Measurements from ENCODE around the gene SACM1L. TPM values are rescaled to one million over a fixed set of nuclear protein-coding genes. Genes with fewer than 3 reads are reported as not detected.

SACM1L gene
- total and polyA plus RNA-seq, 7 experiments from 2014 or later: 21.1 to 93.8 (median 69.6) TPM

- H3K36me3 Mint-ChIP-seq: no peaks in the 10 kb centered on the region
- ChIA-PET CTCF (interaction anchor here (0.5 kb wide), 1 partner anchor 260 kb away, joined by 4 read pairs; no protein-coding TSS in a partner anchor), POLR2A (no interaction called here)
These were observed 82.1 kb downstream of the SACM1L start for GRCh38 chr3:45771166-45771775.

DNA sequence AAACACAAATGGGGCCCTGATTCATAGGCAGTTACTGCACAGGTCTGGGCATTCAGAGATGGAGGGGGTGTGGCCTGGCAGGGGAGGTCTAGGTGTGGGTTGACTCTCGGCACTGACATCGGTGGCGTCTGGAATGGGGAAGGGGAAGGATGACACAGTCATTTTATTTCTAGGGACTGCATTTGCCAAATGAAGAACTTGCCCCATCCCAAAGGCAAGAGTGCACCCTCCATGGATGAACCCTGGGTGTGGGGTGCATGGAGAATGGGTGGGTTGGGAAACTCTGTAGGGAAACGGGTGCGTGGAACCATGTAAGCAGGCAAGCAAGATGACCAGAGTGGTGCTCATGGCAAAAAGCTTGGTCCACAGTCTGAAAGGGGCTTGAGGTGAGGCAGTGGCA, 82.6 kb downstream of the SACM1L start:
- Mint-ChIP-seq H3K4me3 (no peak overlapping the region), H3K4me1 (peaks cover 10 to 17% (median 12%) of the 10 kb centered on the region in 7 donors), H3K9me3 (peaks cover 0 to 9% (median 0%) of the 10 kb centered on the region in 11 donors), H3K27me3 (peaks cover 0 to 59% (median 0%) of the 10 kb centered on the region in 5 donors), H3K36me3 (no peaks in the 10 kb centered on the region), H3K27ac (no peak overlapping the region)
- no peak overlapping the region for H3K27ac ChIP-seq (ENCODE audit: low read depth, low read length)
- no peaks in the 10 kb centered on the region for H3K27me3 ChIP-seq (ENCODE audit: control insufficient read depth in 2 of 2, insufficient read depth in 2 of 2, low read length in 2 of 2)
- no peak overlapping the region for H3K4me3 ChIP-seq (ENCODE audit: low read length)
- ATAC-seq: no peak
- no peak for DNase-seq
- H3K9me3 ChIP-seq (ENCODE audit: control insufficient read depth in 2 of 3, low read length in 3 of 3): no peaks in the 10 kb centered on the region
- peaks cover 3% of the 10 kb centered on the region in 2 donors for H3K4me1 ChIP-seq (ENCODE audit: control insufficient read depth in 2 of 2, insufficient read depth in 2 of 2, low read length in 2 of 2)
- ChIA-PET CTCF (no interaction called here), POLR2A (no interaction called here)
- no peaks in the 10 kb centered on the region for H3K36me3 ChIP-seq (ENCODE audit: control insufficient read depth in 2 of 3, insufficient read depth in 3 of 3, low read length in 3 of 3)
- intact Hi-C loops (cut with micrococcal nuclease): no loop called here

More at GRCh38 chr3:45771166-45771775, 82.1 kb downstream of the SACM1L start:
- H3K27me3 Mint-ChIP-seq: peaks cover 0 to 64% (median 0%) of the 10 kb centered on the region in 5 donors
- H3K4me3 Mint-ChIP-seq: no peak overlapping the region
- no peak overlapping the region for H3K27ac ChIP-seq (ENCODE audit: low read depth, low read length)
- peaks cover 3% of the 10 kb centered on the region in 2 donors for H3K4me1 ChIP-seq (ENCODE audit: control insufficient read depth in 2 of 2, insufficient read depth in 2 of 2, low read length in 2 of 2)
- no peaks in the 10 kb centered on the region for H3K9me3 ChIP-seq (ENCODE audit: control insufficient read depth in 2 of 3, low read length in 3 of 3)
- intact Hi-C loops (cut with micrococcal nuclease): no loop called here
- peaks cover 0 to 9% (median 0%) of the 10 kb centered on the region in 11 donors for H3K9me3 Mint-ChIP-seq
- DNase-seq: no peak
- no peaks in the 10 kb centered on the region for H3K36me3 ChIP-seq (ENCODE audit: control insufficient read depth in 2 of 3, insufficient read depth in 3 of 3, low read length in 3 of 3)
- H3K4me1 Mint-ChIP-seq: peaks cover 10 to 17% (median 12%) of the 10 kb centered on the region in 7 donors
- ATAC-seq: no peak
- no peaks in the 10 kb centered on the region for H3K27me3 ChIP-seq (ENCODE audit: control insufficient read depth in 2 of 2, insufficient read depth in 2 of 2, low read length in 2 of 2)
- no peak overlapping the region for H3K4me3 ChIP-seq (ENCODE audit: low read length)
- H3K27ac Mint-ChIP-seq: no peak overlapping the region

DNA sequence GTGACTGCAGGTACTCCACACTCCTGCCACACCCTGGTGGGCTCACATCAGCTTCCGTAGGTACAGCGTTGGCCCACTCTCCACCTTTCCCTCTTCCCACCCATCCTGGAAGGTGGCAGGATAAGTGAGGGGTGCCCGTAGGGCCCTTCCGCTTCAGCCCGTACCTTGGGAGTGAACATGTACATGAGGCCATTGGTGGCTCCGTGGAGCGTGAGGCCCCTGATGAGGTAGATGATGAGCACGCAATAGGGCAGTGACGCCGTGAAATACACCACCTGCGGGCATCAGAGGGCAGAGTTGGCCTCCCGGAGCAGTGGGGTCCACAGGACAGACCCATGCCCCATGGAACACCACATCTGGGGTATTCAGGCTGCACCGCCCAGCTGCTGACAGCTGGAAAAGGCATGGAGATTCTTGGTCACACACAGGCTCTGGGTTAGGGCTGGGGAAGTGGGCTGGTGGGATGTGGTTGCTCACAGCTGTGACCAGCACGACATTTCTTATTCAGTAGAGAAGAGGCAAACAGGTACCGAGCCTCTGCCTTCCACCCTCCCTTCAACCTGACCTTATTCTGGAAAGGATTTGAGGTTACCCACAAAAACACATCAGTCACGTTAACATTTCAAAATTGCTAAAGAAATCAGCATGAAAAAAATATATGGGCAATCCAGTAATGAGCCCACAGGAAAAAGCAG, 83.3 kb downstream of the SACM1L start:
- H3K36me3 Mint-ChIP-seq: no peaks in the 10 kb centered on the region
- DNase-seq (no peak), ATAC-seq (no peak)

GRCh38 chr3:45773072-45773471, 83.9 kb downstream of the SACM1L start:
- H3K27me3 Mint-ChIP-seq: peaks cover 0 to 49% (median 0%) of the 10 kb centered on the region in 5 donors

More for the DNA sequence above, 83.3 kb downstream of the SACM1L start:
- H3K9me3 Mint-ChIP-seq: peaks cover 0 to 3% (median 0%) of the 10 kb centered on the region in 11 donors
- intact Hi-C loops (cut with micrococcal nuclease): no loop called here
- no peaks in the 10 kb centered on the region for H3K36me3 ChIP-seq (ENCODE audit: control insufficient read depth in 2 of 3, insufficient read depth in 3 of 3, low read length in 3 of 3)
- H3K4me1 Mint-ChIP-seq: peaks cover 10 to 17% (median 12%) of the 10 kb centered on the region in 7 donors
- H3K27me3 ChIP-seq (ENCODE audit: control insufficient read depth in 2 of 2, insufficient read depth in 2 of 2, low read length in 2 of 2): no peaks in the 10 kb centered on the region
- peak overlapping the region in 1 of 9 donors; percentile 23 for H3K27ac Mint-ChIP-seq
- peaks cover 3% of the 10 kb centered on the region in 2 donors for H3K4me1 ChIP-seq (ENCODE audit: control insufficient read depth in 2 of 2, insufficient read depth in 2 of 2, low read length in 2 of 2)
- no peak overlapping the region for H3K4me3 Mint-ChIP-seq
- no peaks in the 10 kb centered on the region for H3K9me3 ChIP-seq (ENCODE audit: control insufficient read depth in 2 of 3, low read length in 3 of 3)
- ChIA-PET CTCF (interaction anchor here (1.1 kb wide), 1 partner anchor 157 kb away, joined by 3 read pairs; no protein-coding TSS in a partner anchor), POLR2A (no interaction called here)
- H3K27ac ChIP-seq (ENCODE audit: low read depth, low read length): no peak overlapping the region
- no peak overlapping the region for H3K4me3 ChIP-seq (ENCODE audit: low read length)
- peaks cover 0 to 55% (median 0%) of the 10 kb centered on the region in 5 donors for H3K27me3 Mint-ChIP-seq

GRCh38 chr3:45773714-45774449, 84.7 kb downstream of the SACM1L start:
- ChIA-PET POLR2A (no interaction called here), CTCF (interaction anchor here (0.6 kb wide), 1 partner anchor 1850 kb away, joined by 3 read pairs; no protein-coding TSS in a partner anchor)
- Mint-ChIP-seq H3K9me3 (no peaks in the 10 kb centered on the region), H3K27me3 (peaks cover 0 to 43% (median 0%) of the 10 kb centered on the region in 5 donors), H3K4me3 (no peak overlapping the region), H3K27ac (no peak overlapping the region), H3K4me1 (peaks cover 10 to 17% (median 12%) of the 10 kb centered on the region in 7 donors), H3K36me3 (no peaks in the 10 kb centered on the region)
- no peaks in the 10 kb centered on the region for H3K36me3 ChIP-seq (ENCODE audit: control insufficient read depth in 2 of 3, insufficient read depth in 3 of 3, low read length in 3 of 3)
- H3K4me1 ChIP-seq (ENCODE audit: control insufficient read depth in 2 of 2, insufficient read depth in 2 of 2, low read length in 2 of 2): peaks cover 3% of the 10 kb centered on the region in 2 donors
- no peaks in the 10 kb centered on the region for H3K9me3 ChIP-seq (ENCODE audit: control insufficient read depth in 2 of 3, low read length in 3 of 3)
- no peak overlapping the region for H3K27ac ChIP-seq (ENCODE audit: low read depth, low read length)
- H3K4me3 ChIP-seq (ENCODE audit: low read length): no peak overlapping the region
- no peak for DNase-seq
- ATAC-seq: no peak
- H3K27me3 ChIP-seq (ENCODE audit: control insufficient read depth in 2 of 2, insufficient read depth in 2 of 2, low read length in 2 of 2): no peaks in the 10 kb centered on the region
- intact Hi-C loops (cut with micrococcal nuclease): no loop called here

More at GRCh38 chr3:45773072-45773471, 83.9 kb downstream of the SACM1L start:
- Mint-ChIP-seq H3K4me1 (peaks cover 10 to 17% (median 12%) of the 10 kb centered on the region in 7 donors), H3K36me3 (no peaks in the 10 kb centered on the region), H3K4me3 (no peak overlapping the region), H3K9me3 (no peaks in the 10 kb centered on the region), H3K27ac (peak overlapping the region in 1 of 9 donors; percentile 23)
- Histone ChIP-seq H3K27ac (ENCODE audit: low read depth, low read length) (no peak overlapping the region), H3K9me3 (ENCODE audit: control insufficient read depth in 2 of 3, low read length in 3 of 3) (no peaks in the 10 kb centered on the region), H3K27me3 (ENCODE audit: control insufficient read depth in 2 of 2, insufficient read depth in 2 of 2, low read length in 2 of 2) (no peaks in the 10 kb centered on the region), H3K4me3 (ENCODE audit: low read length) (no peak overlapping the region), H3K4me1 (ENCODE audit: control insufficient read depth in 2 of 2, insufficient read depth in 2 of 2, low read length in 2 of 2) (peaks cover 3% of the 10 kb centered on the region in 2 donors), H3K36me3 (ENCODE audit: control insufficient read depth in 2 of 3, insufficient read depth in 3 of 3, low read length in 3 of 3) (no peaks in the 10 kb centered on the region)
- intact Hi-C loops (cut with micrococcal nuclease): no loop called here
- ChIA-PET POLR2A (no interaction called here), CTCF (interaction anchor here (1.1 kb wide), 1 partner anchor 156 kb away, joined by 3 read pairs; no protein-coding TSS in a partner anchor)
- DNase-seq: no peak
- ATAC-seq: no peak

DNA sequence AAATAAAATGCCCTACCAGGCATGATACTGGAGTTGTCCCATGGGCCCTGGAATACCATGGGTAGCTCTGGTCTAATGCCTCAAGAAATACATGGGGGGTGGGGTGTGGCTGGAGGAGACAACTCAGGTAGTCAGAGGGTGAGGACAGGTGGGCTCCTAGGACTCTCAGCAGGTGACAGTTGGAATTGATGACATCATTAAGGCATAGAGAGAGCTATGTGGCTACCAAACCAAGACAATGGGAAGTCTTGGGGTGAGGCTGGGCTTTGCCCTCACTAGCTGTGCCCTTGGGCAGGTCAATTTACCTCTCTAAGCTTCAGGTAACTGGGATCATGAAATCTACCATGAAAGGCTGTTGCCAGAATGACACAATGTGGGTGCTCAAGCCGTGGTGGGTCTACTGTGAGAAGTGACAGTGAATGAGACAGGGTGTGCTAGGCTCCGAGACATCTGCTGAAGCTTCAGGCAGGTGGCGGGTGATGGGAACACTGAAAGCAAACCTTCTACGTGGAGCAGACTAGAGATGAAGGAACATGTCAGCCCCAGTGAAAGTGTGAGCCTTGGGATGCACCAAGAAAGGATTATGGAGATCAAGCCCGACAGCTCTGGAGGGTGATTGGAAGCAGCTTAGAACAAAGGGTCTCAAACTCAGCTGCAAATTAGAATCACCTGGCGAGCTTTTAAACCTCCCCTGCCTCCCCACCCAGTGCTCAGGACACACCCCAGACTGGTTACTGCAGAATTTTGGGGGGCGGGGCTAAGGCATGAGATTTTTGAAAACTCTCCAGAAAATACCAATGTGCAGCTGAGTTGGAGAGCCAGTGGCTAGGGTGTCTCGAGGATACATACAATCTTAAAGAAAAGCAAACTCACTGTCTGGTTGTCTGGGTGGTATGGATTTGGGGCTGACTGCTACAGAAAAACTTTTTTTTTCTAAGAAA, 85.7 kb downstream of the SACM1L start:
- DNase-seq (no peak), ATAC-seq (no peak)
- Histone ChIP-seq H3K4me3 (ENCODE audit: low read length) (no peak overlapping the region), H3K9me3 (ENCODE audit: control insufficient read depth in 2 of 3, low read length in 3 of 3) (no peaks in the 10 kb centered on the region), H3K27ac (ENCODE audit: low read depth, low read length) (no peak overlapping the region), H3K27me3 (ENCODE audit: control insufficient read depth in 2 of 2, insufficient read depth in 2 of 2, low read length in 2 of 2) (no peaks in the 10 kb centered on the region), H3K36me3 (ENCODE audit: control insufficient read depth in 2 of 3, insufficient read depth in 3 of 3, low read length in 3 of 3) (no peaks in the 10 kb centered on the region), H3K4me1 (ENCODE audit: control insufficient read depth in 2 of 2, insufficient read depth in 2 of 2, low read length in 2 of 2) (peaks cover 3% of the 10 kb centered on the region in 2 donors)
- no peak overlapping the region for H3K4me3 Mint-ChIP-seq
- ChIA-PET POLR2A (no interaction called here), CTCF (interaction anchor here (0.6 kb wide), 1 partner anchor 1849 kb away, joined by 3 read pairs; no protein-coding TSS in a partner anchor)
- no peaks in the 10 kb centered on the region for H3K36me3 Mint-ChIP-seq
- peak overlapping the region in 1 of 9 donors; percentile 28 for H3K27ac Mint-ChIP-seq
- no peaks in the 10 kb centered on the region for H3K9me3 Mint-ChIP-seq
- peaks cover 10 to 17% (median 12%) of the 10 kb centered on the region in 7 donors for H3K4me1 Mint-ChIP-seq
- peaks cover 0 to 35% (median 0%) of the 10 kb centered on the region in 5 donors for H3K27me3 Mint-ChIP-seq
- intact Hi-C loops (cut with micrococcal nuclease): no loop called here
